HG03103 (cell line): ENCODE results near the gene GADD45G.

Experiments used
- ATAC-seq: cut with Tn5 transposase; IDR thresholded peaks from one replicate; pipeline ENCODE4 v1.9.1; 2021; ENCODE audit warnings: low read depth; ENCODE audit not compliant: unreplicated experiment

Gene GADD45G

DNA sequence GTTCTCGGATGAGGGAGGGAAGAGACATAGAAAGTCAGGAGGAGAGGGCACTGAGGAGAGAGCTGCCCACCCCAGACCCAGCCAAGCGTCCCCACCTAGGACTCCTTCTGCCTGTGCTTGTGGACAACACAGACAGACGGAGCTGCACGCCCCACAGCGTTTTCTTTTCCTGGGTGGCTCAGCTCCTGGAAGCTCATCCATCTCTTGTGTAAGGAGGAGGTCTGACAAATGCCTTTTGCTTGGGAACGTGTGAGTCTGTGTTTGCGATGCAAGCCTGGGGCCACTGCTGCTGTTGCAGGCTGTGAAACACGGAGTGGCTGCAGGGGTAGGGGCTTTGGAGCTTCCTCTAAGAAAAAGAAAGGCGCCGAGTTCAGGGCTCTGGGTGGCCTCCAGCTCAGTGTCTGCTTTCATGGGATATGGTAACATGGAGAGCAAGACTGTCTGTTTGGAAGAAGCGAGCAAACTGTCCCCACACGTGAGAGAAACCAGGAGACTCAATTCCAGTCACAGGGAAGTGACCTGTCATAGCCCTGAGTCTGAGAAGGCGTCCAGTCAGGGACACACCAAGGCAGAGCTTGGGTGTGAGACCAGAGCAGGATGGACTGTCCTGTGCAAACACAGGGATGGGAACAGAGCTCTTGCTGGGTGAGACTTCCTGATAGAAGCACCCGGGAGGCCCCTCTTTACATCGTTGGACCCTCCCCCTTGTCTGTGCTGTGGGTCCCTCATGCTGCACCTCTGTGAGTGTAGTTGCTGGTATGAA is 42.7 kb downstream of the GADD45G start:
- no peak for ATAC-seq

GRCh38 chr9:89648247-89649000 is 43.6 kb downstream of the GADD45G start:
- no peak for ATAC-seq

- ATAC-seq = no peak
These were observed 44.4 kb downstream of the GADD45G start for GRCh38 chr9:89649039-89649691.

DNA sequence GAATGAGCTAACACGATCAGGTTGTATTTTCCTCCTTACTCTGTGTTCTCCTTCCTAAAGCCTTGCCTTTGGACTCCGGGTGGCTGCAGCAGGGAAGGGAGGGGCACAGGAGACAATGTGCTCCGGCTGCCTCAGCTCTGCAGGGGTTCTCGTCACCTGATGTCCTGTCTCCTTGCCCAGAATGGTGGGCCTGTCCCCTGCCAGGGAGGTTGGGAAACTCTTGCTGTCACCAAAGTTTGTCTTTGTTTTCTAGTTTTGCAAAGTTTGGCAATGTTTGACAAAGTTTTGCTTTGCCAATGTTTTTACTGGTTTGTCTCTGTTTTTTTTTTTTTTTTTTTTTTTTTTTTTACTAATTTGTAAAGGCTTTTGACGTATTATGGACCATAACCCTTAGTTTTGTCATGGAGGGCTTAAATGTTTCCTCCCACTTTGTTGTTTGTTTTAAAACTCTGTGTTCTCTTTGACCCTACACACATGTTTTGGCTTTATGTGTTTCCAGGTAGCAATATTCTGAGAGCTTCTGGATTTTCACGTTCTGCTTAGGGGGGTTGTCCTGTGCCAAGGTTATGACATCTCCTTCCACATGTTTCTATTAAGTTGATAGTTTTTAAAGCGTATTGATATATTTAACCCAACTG is 49.3 kb downstream of the GADD45G start:
- no peak for ATAC-seq

DNA sequence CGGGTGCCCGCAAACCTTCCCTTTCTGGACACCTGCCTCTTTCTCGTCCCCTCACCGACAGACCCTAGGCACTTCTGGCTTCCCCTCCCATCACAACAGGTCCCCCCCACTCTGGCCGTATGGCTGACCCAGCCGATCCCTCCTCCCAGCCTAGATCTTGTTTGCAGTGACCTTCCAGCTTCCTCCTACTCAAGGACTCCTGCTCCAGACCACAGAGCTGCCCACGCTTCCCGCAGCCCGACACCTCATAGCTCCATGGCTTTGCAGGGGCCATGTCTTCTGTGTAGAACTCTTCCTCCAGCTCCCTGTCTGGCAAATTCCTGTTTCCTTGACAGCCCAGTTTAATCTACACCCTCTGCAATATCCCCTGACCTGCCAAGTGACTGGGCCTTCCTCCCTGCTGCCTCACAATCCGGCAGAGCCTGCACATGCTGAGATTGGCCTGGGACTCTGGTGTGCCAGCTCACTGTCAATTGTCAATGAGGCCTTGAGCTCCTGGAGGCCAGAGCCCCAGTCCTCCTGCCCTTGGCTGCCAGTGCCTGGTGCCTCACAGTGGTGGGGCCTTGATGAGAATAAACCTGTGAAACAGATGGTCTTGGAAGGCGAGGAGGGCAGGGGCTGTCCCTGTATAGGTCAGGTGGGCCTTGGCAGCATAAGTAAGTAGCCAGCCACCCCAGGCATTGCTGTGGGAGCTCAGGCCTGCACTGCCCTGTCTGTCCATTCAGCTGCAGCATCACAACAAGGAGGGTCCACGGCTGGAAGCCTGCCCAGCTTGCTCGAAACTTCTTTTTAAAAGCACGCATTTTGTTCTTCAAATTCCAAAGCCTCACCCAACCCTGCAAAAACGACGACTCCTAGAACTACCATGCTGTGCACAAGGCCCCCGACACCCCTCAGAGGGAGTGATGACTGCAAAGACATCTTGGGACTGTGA is 50.5 kb downstream of the GADD45G start:
- no peak for ATAC-seq
